GM19395 (cell line): ENCODE data around the gene MEF2B.
A peak's percentile ranks its signal among the peaks of the same experiment; 100 is the strongest.
"Not testable (repeated sequence)": the region's sequence is repeated elsewhere in the genome, so short reads cannot be mapped to it uniquely, and the experiment has no call there.

ENCODE experiments used
- ATAC-seq: cut with Tn5 transposase; IDR thresholded peaks from one replicate; pipeline ENCODE4 v1.9.1; 2021; ENCODE audit warnings: mild to moderate bottlenecking, moderate library complexity; ENCODE audit not compliant: unreplicated experiment

MEF2B gene

DNA sequence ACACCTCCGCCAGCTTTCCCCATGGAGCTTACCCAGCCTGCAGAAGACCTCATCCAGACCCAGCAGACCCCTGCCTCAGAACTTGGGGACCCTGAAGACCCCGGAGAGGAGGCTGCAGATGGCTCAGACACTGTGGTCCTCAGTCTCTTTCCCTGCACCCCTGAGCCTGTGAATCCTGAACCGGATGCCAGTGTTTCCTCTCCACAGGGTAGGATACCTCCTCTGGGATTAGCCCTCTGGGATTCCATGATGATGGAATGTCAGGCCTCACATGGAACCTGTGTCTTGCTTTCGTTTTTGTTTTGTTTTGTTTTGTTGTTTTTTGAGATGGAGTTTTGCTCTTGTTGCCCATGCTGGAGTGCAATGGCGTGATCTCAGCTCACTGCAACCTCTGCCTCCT is 23.9 kb upstream of the MEF2B start:
- ATAC-seq = no peak

DNA sequence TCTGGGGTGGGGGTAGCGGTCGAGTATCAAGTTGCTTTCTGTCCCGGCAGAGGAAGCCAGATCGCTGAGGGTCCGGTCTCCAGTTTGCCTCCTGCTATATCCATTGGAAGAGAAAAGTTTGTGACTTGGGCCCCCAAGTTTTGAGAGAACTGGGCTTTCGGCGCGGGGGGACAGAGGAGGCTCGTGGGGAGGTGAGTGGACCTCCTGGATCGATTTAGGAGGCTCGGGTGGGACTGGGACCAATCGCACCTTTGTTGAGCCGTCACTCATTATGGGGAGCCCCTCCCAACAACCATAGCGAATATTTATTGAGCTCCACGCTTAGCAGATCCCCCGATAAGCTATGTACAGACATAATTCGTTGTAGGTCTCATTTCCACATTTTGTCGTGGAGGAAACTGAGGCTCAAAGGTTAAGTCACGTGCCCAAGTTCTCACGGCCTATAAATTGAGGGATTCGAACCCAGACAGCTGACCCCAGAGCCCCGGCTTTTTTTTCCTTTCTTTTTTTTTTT is 22.9 kb upstream of the MEF2B start:
- peak; percentile 1 for ATAC-seq

DNA sequence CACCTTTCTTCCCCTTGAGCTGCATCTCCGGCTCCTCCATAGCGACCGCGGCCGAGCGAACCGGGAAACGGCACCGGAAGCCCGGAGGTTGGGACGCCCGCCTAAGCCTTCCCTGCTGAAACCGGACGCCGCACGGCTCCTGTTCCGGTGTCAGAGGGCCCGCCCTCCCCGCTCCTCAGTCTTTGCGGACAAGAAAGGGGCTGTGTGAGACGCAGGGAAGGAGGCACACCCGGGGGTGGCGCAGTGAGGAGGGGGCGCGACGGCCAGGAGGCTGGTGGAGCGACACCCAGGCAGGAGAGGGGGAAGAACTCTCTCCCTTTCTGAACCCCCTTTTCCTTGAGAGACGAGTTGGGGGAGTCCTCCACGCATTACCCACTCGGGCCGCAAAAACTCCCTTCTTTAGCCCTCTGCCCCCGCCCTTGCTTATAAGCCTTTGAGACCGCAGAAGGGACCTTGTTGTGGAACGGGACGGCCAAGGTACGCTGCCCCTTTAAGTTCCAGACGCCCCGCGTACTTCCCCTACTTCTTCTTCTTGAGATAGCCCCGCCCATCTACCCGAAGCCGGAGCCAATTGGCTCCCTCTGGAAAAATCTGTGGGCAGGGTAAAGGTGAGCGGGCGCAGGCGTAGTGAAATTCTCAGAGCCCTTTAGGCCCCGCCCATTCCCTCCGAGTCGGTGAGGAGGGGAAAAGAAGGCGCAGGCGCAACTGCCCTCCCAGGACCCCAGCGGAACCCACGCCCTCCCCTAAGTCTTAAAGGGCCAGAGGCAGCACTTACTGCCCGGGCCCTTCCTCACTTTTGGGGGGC is 22.2 kb upstream of the MEF2B start, which contains the start of the genes BORCS8 and RFXANK:
Gene BORCS8 (minus strand): TSS at position 75 of the 805 bp plus-strand sequence. CDS start 35 bp downstream, at position 40.
Gene RFXANK (plus strand): TSS at position 181 of the 805 bp plus-strand sequence. CDS start 1,689 bp downstream, outside the sequence.
- ATAC-seq = peak; percentile 81

DNA sequence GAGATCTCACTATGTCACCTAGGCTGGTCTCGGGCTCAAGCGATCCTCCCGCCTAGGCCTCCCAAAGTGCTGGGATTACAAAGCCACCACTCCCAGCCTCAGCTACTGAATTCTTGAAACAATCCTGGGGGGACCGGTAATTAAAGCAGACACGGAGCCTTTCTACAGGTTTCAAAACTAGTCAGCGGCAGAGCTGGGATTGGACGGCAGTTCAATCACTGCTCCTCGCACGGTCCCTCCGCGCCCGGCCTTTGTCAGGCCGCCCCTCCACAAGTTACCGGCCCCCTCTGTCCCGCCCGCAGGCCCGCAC is 21.7 kb upstream of the MEF2B start:
- no peak for ATAC-seq

DNA sequence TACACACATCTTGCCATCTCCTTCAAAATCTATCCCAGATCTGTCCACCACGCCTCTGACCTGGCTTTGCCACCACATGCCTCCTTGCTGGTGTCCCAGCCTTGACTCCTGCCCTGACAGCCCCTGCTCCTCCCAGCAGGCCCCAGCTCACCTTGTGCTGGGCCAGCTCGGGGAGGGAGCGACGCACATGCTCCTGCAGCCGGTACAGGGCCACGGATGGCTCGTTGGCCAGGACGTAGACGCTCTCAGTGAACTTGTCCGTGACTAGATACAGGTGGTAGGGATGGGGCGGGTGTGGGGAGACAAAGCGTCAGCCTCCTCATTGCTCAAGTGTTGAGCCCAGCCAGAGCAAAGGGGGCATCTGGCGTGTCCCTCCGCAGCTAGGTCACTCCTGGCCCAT is 16.7 kb upstream of the MEF2B start:
- no peak for ATAC-seq

DNA sequence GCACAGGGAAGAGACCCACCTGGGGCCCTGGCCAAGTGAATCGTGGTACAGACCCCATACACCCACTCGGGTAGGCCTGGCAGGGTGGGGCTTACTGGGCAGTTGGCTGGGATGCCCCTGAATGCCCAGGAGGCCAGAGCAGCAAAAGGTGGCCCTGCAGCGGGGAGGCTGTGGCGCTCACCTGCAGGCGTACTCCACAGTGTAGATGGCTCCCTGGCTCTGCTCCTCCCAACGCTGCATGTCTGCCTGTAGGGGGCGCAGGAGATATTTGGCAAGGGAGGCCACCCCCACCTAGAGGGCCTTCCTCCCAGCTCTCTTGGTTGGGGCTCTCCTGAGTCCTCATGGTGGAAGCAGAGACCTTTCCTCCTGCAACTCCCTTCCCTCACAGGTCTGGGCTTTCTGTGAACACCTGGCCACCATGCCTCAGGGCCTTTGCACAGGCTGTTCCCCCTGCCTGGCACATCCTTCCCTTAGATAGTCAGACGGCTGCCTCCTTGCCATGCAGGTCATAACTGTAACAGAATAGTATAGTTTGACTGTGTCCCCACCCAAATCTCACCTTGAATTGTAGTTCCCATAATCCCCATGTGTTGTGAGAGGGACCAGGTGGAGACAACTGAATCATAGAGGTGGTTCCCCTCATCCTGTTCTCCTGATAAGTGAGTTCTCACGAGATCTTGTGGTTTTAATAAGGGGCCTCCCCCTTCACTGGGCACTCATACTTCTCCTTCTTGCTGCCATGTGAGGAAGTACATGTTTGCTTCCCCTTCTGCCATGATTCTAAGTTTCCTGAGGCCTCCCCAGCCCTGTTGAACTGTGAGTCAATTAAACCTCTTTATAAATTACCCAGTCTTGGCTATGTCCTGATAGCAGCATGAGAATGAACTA is 16.0 kb upstream of the MEF2B start:
- no peak for ATAC-seq

DNA sequence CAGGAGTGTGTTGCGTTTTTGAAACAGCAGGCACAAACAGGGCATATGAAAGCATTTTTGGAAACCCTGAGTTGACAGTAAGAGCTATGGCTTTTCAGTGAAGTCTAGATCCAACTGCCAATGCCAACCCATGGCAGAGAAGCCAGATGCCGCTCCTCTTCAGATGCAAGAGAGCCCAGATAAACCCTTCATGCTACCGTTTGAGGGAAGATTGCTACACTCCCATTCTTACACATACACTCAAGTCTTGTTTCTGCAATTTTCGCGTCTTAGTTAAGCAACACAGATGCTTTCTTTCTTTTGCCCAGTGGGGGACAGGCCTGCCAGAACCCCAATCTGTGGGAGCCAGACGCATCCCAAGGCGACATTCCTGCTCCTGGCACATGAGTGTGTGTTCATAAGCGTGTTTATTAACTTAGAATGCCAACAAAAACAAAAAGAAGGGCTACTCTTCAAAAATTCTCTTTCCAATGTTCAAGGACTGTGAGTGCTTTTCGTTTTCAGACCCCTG is 11.5 kb upstream of the MEF2B start:
- no peak for ATAC-seq

DNA sequence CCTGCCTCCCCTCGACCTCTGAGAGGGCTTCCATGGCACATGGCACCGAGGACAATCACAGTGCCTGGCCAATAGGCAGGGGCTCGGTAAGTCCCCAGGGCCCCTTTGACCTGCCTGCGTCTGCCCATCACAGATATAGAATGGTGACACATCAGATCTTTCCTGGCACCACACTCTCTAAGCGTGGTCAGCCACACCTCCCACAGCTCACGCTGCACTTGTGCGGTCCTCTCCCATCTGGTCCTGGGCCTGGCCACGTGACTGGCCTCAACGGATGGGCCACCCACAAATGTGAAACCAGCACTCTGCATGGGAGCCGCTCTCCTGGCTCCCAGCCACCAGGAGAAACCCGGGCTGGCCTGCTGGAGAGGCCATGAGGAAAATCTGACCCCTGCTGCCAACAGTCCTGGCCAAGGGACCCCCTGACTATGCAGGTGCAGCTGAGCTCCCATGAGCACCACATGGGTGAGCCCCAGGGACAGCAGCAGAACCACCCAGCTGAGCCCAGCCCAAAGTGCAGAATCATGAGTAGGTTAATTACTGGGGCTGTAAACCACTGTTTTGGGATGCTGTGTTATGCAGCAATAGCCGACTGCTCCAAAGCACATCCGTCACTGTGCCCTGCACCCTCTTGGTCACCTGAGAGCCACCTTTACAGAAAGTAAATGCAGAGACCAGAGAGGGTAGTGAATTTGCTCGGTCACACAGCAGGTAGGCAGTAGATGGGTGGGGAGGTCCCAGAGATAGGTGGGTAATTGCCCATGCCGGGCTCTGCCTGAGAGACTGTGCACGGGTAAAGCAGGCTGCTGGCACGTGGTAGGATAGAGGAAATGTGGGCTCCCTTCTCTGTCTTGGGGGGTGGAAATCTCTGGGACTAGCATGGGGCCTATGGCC is 9.7 kb upstream of the MEF2B start:
- ATAC-seq = no peak

DNA sequence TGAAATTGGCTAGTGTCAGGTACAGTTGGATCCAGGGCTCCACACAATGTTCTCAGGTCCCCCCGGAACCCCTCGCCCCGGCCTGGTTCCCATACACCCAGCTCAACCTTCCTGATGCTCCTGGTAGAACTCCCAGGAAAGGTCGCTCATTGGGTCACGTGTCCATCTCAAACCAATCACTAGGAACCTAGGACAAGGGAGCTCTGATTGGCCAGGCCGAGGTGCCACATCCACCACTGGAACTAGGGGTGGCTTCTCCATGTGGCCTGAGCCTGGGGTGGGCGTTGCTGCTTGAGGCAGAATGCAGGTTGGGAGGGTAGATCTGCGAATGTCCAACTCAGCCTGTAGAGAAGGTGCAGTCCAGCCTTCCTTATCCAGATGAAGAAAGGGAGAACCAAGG is 6.9 kb upstream of the MEF2B start:
- no peak for ATAC-seq

DNA sequence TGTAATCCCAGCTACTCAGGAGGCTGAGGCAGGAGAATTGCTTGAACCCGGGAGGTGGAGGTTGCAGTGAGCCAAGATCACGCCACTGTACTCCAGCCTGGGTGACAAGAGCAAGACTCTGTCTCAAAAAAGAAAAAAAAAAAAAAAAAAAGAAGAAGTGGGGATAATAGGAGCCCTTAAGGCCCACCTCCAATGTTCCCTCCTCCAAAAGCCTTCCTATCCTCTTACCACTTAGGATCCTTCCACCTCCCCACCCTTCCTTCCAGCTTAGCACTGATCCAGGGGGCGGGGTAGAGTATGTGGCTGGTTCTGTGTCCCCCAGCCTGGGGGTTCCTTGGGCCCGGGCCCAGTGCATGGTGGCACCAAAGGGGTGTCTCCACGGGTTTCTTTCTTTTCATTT is 3.2 kb upstream of the MEF2B start:
- ATAC-seq = not testable (repeated sequence)

DNA sequence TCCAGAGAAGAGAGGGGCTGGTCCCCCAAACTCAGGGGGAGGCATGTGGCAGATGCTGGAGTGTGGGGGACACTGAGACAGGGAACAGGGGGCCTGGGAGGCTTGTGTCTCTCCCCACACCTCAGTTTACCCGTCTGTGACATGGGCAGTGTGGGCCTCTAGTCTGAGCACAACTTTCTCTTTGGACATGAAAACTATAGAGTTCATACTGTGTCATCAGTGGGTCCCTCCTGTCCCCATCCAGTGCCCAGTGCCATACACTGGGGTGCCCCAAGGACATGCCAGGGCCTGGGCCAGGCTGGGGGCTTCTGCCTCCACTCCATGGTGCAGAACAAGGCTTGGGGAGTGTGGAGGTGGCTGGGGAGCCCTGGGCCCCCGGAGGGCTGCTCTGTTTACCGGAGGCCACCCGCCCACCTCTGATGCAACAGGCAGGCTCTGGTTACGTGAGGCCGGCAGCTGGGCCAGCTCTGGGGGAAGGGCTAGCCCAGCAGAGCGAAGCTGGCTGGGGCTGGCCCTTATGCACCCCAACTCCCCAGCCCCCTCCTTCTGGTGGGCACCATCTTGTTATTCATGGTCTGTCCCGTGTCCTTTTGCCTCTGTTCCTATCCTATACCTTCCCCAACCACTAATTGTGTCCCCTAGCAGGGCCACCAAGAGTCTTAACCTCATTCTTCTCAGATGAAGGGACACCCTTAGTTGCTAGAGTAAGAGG is 1.9 kb upstream of the MEF2B start:
- no peak for ATAC-seq

DNA sequence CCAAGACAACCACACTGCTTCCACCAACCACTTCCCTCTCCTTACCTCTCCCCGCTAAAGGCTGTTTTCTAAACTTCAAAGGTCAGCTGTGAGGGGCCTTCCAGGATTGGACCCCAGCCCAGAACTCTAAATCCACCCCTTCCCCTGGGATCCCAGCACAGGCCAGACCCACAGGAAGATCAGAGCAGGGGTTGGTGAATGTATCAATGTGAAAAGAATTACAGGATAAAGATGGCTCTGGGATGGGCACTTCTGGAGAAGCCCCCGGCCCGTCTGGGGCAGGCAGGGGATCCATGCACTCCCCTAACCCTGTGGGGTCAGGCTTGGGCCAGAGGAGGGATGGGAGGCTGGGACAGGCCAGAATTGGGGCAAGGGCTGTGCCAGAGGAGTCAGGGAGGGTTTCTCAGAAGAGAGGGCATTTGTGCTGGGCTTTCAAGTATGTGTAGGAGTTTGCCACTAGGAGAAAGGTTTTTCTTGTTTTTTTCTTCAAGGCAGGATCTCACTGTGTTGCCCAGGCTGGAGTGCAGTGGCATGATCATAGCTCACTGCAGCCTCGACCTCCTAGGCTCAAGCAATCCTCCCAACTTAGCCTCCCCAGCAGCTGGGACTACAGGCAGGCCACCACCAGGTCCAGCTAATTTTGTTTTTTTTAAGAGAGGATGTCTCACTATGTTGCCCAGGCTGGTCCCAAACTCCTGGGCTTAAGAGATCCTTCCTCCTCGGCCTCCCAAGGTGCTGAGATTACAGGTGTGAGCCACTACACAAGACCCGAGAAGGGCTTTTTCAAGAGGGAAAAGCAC is 1.0 kb upstream of the MEF2B start:
- no peak for ATAC-seq

DNA sequence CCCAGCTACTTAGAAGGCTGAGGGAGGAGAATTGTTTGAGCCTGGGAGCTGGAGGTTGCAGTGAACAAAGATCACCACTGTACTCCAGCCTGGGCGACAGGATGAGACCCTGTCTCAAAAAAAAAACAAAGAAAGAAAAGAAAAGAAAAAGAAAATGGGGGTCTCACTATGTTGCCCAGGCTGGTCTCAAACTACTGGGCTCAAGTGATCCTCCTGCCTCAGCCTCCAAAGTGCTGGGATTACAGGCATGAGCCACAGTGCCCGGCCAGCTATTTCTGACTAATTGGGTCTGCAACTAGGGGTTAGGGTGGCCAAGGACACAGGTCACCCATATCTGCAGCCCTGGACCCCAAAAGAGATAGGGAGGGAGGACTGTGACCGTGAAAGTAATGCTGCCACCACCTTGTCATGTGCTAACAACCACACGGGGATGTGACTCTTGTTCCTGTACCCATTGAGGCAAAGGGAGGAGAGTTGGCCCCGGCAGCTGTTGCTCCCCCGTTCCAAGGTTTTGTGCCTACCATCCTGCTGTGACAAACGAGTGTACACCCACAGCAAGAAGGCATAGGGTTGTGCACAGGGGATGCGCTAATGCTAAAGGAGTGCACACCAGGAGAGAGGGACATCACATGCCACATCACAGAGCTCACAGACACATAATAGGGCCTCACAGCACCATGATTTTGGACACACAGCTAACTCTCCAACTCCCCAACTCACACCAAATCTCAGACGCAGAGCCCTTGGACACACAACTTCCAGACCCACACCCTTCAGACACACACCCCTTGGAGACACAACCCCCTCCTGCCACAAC is 619 bp downstream of the MEF2B start:
- peak; percentile 5 for ATAC-seq

DNA sequence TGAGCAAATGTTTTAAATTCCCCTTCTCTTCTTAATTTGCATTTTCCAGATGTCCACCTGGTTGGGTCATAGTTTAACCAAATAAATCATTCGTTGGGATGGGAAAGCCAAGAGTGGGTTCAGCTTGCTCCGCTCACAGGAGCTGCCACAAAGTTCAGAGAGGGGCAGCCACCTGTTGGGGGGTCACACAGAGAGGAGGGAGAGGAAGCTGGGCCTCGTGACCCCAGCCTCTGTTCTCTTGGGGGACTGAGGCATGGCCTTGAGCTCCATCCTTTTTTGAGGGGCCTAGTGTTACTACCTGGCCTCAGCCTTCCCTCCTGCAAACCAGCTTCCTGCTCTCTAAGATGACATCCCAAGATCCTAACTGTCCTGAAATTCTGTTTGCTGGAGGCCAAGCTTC is 2.5 kb downstream of the MEF2B start:
- ATAC-seq = no peak

DNA sequence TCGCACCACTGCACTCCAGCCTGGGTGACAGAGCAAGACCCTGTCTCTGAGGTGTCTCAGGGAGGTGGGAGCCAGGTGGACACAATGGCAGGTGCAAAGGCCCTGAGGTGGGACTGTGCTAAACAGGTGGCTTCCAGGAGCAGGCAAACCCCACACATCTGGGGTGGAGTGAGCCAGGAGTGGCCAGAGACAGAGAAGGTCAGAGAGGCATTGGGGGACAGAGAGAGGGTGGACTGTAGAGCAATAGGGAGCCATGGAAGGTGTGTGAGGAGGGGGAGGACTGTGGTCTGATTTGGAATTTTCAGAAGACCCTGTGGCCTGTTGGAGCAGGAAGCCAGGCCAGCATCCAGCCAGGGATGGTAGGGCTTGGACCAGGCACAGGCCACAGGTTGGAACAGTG is 4.7 kb downstream of the MEF2B start:
- no peak for ATAC-seq

DNA sequence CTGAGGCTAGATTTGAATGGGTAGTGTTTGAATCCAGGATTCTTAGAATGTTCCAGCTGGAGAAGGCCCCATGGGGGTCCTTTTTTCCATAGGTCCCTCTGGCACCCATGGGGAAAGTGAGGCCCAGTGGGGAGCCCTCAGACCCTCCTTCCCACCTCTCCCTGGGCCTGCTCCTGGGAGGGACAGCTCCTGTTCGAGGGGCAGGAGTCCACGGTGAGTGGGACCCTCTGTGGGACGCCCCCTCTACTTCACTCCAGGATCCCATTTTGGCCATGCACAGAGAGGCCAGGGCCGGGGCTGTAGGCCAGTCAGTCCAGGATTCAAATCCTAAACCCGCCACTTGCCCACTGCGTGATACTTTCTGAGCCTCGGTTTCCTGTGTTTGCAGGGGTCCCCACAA is 7.6 kb downstream of the MEF2B start:
- no peak for ATAC-seq

DNA sequence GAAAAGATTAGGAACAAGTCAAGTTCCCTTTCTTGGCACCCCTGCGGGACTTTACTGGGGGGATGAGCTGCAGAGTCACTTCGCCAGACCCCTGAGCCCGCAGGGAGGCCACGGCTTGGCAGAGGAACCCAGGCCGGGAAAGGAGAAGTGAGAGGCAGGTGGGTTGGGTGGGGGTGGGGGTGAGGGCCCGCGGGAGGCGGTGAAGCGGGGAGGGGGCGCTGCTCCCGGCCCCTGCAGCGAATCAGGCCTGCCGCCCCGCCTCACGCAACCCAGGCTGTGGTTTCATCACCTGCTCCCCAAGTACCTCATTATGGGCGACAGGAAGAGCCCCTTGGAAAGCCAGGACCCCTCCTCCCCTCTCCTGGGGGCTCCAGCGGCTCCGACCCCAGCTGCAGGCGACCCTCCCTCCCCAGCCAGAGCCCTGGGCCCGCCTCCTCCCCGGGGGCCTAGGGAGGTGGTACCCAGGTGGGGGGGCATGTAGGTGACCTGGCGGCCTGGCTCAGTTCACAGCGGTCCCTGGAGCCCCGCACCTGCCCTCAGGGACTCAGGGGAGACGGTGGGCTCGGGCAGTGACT is 9.5 kb downstream of the MEF2B start:
- ATAC-seq = no peak

DNA sequence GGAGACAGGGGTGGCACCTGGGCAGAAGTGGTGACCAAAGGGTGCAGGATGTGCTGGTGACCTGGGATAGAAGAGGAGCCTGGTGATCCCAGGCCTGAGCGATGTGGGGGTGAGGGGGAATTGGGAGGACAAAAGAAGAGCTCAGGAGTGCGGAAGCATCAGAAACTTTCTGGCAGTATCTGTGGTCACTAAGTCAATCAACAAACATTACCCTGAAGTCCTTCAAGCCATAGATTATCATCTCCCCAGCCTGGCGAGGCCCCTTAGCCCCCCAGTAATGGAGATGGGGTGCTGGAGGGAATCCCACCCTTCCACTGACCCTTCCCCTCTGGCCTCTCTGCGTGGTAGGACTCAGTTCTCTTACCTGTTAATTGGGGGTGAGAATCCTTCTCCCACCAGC is 10.5 kb downstream of the MEF2B start:
- ATAC-seq = no peak
